ENCODE measurements around the gene RIPK3.
"Not testable (repeated sequence)": the region's sequence is repeated elsewhere in the genome, so short reads cannot be mapped to it uniquely, and the experiment has no call there.

RIPK3 gene

DNA sequence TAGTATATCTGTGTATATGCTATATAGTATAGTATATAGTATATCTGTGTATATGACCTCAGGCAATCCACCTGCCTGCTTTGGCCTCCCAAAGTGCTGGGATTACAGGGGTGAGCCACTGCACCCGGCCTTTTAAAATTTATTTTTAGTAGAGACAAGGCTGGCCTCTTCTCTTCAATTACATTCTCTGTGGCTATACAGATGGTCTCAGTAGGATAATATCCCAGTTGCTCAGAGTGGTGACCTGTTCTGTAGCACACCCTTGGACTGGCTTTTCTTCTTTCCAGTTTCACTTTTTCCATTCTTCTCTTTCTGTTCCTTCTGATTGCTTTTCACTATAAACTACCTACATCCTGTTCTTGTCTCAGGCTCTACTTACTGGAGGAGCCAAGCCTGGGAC lies 25.1 kb upstream of the RIPK3 start:
- TF ChIP-seq, protein P1, sequence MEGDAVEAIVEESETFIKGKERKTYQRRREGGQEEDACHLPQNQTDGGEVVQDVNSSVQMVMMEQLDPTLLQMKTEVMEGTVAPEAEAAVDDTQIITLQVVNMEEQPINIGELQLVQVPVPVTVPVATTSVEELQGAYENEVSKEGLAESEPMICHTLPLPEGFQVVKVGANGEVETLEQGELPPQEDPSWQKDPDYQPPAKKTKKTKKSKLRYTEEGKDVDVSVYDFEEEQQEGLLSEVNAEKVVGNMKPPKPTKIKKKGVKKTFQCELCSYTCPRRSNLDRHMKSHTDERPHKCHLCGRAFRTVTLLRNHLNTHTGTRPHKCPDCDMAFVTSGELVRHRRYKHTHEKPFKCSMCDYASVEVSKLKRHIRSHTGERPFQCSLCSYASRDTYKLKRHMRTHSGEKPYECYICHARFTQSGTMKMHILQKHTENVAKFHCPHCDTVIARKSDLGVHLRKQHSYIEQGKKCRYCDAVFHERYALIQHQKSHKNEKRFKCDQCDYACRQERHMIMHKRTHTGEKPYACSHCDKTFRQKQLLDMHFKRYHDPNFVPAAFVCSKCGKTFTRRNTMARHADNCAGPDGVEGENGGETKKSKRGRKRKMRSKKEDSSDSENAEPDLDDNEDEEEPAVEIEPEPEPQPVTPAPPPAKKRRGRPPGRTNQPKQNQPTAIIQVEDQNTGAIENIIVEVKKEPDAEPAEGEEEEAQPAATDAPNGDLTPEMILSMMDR (IDR thresholded peaks at IDR 0.05; ENCODE audit: extremely low read depth, missing control alignments) = no peak
- DNase-seq (ENCODE audit: low spot score) = no peak

DNA sequence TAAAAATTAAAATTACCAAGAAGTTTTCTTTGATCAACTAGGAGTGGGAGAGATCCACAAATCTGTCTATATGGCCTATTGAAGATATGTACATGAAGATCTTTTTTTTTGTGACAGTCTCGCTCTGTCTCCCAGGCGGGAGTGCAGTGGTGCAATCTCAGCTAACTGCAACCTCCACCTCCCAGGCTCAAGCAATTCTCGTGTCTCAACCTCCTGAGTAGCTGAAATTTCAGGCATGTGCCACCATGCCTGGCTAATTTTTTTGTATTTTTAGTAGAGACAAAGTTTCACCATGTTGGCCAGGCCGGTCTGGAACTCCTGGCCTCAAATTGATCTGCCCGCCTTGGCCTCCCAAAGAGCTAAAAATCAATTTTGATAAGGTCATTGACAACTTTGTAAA lies 23.6 kb upstream of the RIPK3 start:
- TF ChIP-seq, protein P1 (IDR thresholded peaks at IDR 0.05; ENCODE audit: extremely low read depth, missing control alignments) = no peak
- DNase-seq (ENCODE audit: low spot score) = no peak

DNA sequence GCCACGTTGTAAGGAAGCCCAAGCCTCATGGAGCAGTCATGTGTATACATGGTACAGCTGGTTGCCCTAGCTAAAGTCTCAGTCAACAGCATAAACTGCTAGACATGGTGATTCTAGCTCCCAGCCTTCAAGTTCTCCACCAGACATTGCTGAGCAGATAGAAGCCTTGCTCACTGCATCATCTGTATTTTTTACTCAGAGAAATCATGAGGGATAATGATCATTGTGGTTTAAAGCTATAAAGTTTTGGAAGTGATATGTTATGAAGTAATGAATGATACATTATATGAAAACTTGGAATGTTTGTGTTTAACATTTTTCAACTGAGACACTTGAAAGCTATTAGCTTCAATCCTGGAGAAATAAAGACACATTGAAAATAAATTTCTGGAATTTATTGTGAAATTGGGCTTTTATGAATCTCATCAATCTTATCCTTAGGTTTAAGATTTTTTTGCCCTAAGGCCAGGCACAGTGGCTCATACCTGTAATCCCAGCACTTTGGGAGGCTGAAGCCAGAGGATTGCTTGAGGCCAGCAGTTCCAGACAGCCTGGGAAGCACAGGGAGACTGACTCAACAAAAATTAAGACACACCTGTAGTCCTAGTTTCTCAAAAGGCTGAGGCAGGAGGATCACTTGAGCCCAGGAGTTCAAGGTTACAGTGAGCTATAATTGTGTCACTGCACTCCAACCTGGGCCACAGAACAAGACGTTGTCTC lies 22.6 kb upstream of the RIPK3 start:
- TF ChIP-seq, protein P1 (IDR thresholded peaks at IDR 0.05; ENCODE audit: extremely low read depth, missing control alignments) = no peak
- DNase-seq (ENCODE audit: low spot score) = no peak

DNA sequence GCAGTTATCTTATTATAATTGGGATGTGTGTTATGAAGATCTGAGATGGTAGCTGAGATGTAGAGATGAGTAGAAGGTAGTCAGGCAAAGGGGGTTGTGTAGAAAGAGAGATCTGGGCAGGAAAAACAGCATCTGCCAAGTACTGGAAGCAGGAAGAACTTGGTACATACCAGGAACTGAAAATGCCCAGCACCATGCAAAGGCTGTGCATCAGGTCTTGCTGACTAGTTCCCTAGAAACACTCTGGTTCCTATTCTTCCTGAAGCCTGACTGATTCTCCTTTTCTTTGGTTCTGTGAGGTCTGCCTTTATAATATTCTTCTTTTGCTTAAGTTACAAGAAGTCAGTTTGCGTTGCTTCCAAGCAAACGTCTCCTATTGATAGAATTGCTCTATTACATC lies 21.5 kb upstream of the RIPK3 start:
- TF ChIP-seq, protein P1 (IDR thresholded peaks at IDR 0.05; ENCODE audit: extremely low read depth, missing control alignments) = no peak
- DNase-seq (ENCODE audit: low spot score) = no peak

DNA sequence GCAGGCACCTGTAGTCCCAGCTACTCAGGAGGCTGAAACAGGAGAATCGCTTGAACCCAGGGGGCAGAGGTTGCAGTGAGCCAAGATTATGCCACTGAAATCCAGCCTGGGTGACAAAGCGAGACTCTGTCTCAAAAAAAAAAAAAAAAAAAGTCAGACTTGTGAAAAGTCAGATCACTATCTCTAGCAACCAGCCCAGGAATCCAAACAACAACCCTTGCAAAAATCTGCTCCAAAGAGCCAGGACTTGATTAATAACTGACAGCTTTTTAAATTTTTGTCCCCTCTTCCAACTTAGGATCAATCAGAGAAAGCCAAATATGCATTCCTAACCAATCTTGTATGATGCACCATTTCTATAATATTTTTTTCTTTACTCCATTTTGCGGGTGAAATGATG lies 20.5 kb upstream of the RIPK3 start:
- no peak for DNase-seq (ENCODE audit: low spot score)
- TF ChIP-seq, protein P1 (IDR thresholded peaks at IDR 0.05; ENCODE audit: extremely low read depth, missing control alignments) = no peak

DNA sequence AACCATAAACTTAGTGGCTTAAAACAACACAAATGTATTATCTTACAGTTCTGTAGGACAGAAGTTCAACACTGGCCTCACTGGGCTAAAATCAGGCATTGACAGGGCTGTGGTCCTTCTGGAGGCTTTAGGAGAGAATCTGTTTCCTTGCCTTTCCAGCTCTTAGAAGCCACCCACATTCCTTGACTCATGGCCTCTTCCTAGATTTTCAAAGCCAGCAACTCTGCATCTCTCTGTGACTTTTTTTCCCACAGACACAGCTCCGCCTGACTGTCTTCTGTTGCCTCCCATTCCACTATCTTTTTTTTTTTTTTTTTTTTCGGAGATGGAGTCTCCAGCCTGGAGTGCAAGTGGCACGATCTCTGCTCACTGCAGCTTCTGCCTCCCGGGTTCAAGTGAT lies 16.4 kb upstream of the RIPK3 start:
- no peak for DNase-seq (ENCODE audit: low spot score)
- TF ChIP-seq, protein P1 (IDR thresholded peaks at IDR 0.05; ENCODE audit: extremely low read depth, missing control alignments) = no peak

DNA sequence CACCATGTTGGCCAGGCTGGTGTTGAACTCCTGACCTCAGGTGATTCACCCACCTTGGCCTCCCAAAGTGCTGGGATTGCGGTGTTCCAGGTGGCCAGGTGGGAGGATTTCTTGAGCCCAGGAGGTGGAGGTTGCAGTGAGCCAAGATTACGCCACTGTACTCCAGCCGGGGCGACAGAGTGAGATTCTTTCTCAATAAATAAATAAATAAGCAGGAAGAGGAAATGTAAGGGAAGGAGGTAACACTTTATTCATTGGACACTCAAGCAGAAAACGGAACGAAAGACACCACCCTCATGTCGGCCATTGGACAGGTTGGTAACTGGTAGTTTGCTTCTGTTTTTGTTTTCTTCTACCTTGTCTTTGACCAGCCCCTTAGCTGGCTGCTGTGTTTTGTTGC lies 15.2 kb upstream of the RIPK3 start:
- TF ChIP-seq, protein P1 (IDR thresholded peaks at IDR 0.05; ENCODE audit: extremely low read depth, missing control alignments) = no peak
- no peak for DNase-seq (ENCODE audit: low spot score)

DNA sequence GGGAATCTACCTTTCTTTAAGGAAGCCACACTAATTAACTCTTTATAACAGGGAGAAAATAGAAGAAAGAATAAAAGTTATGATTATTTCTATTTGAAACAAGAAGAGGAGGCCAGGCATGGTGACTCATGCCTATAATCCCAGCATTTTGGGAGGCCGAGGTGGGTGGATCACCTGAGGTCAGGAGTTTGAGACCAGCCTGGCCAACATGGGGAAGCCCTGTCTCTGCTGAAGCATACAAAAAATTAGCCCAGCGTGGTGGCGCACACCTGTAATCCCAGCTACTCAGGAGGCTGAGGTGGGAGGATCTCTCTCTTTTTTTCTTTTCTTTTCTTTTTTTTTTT lies 14.7 kb upstream of the RIPK3 start:
- not testable (repeated sequence) for DNase-seq (ENCODE audit: low spot score)

Measured in GM20000 (cell line).